CD4-positive, alpha-beta T cell treated with Interferon alpha-2 for 1 hour (primary cell): Measurements from ENCODE around the gene C19orf12.

Experiments used
- DNase-seq, 2 donors: peaks; one replicate each; pipeline ENCODE4 v3.0.0-alpha.2; 2020 to 2022

C19orf12 gene

DNA sequence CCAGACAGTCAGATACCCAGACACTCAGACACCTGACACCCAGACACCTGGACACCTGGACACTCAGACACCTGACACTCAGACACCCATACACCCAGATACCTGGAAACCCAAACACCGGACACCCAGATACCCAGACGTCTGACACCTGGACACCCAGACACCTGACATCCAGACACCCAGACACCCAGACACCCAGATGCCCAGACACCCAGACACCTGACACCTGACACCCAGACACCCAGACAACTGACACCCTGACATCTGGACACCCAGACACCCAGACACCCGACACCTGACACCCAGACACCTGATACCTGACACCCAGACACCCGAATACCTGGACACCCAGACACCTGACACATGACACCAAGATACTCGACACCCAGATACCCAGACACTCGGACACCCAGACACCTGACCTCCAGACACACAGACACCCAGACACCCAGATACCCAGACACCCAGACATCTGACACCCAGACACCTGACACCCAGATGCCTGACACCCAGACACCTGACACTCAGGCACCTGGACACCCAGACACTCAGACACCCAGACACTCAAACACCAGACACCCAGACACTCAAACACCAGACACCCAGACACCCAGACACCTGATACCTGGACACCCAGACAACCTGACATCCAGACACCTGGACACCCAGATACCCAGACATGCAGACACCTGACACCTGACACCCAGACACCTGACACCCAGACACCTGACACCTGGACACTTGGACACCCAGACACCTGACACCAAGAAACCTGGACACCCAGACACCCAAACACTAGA, 19.1 kb downstream of the C19orf12 start:
- DNase-seq = no peak

DNA sequence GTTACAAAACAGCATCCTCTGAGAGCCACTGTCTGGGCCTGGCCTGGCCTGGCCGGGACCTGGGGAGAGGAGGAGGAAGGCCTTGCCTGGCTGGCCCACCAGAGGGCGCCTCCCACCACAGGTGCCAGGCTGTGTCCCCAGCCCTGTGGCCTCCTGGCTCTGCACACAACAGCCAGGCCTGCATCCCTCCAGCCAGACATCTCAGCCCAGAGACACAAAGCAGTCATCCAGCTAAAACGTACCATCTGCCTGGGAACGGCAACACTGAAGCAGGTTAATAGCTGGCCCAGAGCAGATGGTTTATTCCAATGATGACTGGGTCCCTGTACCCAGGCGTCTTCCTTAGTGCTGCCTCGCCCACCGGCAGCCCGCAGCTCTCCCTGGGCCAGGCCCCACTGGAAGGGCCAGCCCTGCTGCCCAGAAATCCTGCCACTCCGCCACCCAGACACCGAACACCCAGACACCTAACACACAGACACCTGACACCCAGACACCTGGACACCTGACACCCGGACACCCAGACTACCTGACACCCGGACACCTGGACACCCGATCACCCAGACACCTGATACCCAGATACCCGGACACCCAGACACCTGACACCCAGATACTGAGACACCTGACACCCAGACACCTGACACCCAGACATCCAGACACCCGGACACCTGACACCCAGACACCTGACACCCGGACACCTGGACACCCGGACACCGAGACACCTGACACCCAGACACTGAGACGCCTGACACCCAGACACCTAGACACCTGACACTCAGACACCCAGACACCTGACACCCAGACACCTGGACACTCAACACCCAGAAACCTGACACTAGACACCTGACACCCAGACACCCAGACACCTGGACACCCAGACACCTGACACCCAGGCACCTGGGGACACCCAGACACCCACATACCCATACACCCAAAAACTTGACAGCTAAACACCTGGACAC, 20.1 kb downstream of the C19orf12 start:
- peak; percentile 80 to 85 for DNase-seq

DNA sequence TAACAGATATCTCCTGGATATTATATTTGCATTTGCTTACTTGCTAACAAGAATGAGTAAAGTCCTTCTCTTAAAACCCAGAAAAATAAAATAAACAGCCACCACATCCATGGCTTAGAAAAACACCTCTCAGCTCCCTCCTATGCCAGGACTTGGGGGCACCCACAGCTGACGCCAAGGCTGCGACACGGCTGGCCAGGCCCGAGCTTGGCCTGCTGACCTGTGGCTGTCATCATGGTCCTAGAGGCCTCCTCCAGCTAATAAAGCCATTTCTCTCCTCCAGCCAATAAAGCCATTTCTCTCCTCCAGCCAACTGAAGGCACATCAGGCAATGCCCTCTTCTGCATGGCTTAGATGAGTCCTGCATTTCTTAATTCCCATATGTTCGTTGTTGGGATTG, 20.9 kb downstream of the C19orf12 start:
- DNase-seq = no peak

DNA sequence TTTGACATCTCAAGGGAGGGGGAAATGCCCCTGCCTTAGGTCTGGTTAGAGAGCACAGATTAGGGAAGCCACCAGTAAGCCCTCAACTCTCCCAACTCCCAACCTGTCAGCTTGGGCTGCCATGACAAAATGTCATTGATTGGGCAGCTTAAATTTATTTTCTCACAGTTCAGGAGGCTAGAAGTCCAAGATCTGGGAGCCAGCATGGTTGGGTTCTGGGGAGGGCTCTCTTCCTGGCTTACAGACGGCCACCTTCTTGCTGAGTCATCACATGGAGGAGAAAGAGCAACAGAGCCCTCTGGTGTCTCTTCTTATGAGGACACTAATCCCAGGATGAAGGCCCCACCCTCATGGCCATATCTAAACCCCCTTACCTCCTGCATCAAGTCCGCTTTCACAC, 24.2 kb downstream of the C19orf12 start:
- DNase-seq = peak; percentile 59 to 79

DNA sequence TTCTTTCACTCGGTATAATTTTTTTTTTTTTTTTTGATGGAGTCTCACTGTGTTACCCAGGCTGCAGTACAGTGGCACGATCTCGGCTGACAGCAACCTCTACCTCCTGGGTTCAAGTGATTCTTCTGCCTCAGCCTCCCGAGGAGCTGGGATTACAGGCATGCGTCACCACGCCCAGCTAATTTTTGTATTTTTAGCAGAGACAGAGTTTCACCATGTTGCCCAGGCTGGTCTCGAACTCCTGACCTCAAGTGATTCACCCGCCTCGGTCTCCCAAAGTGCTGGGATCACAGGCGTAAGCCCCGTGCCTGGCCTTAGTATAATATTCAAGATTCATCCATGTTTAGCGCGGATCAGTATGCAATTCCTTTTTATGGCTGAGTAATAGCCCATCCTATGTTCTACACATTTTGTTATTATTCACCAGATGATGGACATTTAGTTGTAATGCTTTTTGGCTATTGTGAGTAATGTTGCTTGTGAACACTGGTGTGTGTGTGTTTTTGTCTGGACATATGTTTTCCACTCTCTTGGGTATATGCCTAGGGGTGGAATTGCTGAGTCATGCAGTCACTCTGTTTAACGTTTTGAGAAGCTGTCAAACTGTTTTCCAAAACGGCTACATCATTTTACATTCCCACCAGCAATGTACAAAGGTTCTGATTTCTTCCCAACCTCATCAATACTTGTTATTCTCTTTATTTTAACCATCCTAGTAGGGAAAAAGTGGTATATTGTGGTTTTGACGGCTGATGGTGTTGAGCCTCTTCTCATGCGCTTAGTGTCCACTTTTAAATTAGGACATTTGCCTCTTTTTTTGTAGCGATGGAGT, 26.9 kb downstream of the C19orf12 start:
- DNase-seq = no peak

DNA sequence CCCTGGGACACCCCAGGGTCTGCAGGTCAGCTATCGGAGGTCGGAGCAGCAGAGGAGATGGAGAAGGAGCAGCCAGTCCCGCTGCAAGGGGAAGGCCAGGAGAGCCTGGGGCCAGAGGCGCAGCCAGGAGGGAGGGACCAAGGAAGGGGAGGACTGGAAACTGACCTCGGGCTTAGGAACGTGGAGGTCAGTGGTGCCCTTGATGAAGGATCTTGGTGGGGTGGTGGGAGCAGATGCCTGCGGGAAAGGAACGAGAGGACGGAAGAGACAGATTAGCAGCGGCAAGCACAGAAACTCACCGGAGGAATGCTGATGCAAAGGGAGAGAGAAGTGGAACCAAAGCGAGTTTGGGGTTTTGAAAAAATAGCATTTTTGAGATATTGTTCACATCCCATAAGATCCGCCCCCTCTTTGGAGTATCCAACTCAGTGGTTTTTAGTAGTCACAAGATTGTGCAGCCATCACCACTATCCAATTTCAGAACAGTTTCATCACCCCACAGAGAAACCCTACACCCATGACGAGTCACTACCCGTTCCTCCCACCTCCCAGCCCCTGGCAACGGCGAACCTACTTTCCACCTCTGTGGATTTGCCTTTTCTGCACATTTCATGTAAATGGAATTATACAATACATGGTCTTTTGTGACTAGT, 27.7 kb downstream of the C19orf12 start:
- DNase-seq = no peak

DNA sequence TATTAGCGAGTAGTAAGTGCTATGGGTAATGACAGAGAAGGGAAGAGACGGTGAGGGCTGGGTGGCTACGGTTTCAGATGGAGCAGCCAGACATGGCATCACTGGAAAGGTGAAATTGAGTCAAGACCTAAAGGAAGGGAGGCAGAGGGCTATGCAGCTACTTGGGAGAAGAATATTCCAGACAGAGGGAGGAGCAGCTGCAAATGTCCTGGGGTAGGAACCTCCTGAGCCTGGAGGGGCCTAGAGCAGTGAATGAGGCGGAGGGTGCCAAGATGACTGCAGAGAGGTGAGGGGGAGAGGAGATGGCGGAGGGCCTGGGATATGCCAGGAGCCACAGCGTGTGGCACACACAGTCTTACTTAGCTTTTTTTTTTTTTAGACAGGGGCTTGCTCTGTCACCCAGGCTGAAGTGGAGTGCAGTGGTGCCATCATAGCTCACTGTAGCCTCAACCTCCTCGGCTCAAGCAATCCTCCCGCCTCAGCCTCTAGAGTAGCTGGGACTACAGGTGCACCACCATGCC, 28.7 kb downstream of the C19orf12 start:
- DNase-seq = no peak

DNA sequence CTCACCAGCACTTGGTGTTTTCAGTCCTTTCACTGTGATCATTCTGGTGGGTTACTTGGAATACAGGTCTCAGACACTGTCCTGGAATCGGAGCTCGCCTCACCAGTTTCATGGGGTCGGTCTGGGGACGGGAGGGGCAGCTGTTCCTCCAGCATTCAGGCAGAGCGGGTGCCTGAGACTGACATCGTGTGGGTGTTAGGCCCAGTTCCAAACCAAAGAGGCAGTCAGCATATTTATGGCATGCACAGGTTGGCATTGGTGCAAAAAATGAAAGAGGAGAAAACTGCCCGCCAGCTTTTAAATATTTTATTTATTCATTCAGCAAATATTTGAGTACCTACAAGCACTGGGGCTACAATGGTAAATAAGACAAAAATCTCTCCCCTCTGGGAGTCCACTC, 29.7 kb downstream of the C19orf12 start:
- no peak for DNase-seq

DNA sequence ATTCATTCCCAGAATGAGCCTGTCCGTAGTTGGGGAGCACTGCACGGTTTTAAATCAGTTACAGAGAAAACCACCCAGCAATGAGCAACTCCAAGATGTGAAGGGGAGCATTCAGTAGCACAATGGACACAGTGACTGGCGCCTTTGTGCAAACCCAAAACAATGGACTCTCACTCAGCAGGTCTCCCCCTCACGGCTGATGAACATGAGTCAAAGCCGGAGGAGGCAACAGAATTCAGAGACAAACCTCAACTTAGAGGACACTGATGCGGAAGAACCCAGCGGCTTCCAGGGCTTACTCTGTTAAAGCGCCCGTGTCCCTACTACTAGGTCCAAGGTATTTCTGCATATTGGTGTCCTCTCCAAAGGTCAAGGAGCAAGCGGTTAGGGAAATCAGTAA, 32.1 kb downstream of the C19orf12 start:
- no peak for DNase-seq

DNA sequence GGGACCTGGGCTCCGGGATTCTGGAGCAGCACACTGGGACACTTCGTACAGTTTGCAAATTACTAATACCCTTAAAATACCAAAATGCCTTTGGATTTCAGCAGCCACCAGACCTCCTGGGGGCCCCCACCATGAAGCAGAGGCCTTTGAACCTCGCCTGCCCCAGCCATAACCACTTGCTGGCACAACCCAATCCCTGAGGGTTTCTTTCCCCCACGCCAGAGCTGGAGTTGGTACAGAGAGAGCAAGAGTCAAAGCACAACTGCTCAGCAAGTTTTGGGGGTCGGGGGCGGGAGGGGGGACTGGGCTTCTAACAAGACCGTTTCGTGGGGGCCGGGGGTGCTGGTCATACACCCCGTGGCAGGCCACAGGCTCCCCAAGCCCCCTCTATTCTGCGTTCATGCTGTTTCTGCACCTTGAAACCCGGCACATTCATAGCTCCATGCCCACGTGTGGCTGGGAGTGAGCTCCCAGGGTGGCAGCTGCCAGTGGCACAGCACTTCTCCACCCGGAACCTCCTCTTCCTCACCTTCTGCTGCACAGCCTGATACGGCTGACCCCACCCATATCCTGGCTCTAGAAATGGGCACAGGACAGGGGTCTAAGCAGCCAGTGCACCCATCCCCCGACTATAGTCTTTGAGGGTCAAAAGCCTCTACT, 32.7 kb downstream of the C19orf12 start:
- no peak for DNase-seq

DNA sequence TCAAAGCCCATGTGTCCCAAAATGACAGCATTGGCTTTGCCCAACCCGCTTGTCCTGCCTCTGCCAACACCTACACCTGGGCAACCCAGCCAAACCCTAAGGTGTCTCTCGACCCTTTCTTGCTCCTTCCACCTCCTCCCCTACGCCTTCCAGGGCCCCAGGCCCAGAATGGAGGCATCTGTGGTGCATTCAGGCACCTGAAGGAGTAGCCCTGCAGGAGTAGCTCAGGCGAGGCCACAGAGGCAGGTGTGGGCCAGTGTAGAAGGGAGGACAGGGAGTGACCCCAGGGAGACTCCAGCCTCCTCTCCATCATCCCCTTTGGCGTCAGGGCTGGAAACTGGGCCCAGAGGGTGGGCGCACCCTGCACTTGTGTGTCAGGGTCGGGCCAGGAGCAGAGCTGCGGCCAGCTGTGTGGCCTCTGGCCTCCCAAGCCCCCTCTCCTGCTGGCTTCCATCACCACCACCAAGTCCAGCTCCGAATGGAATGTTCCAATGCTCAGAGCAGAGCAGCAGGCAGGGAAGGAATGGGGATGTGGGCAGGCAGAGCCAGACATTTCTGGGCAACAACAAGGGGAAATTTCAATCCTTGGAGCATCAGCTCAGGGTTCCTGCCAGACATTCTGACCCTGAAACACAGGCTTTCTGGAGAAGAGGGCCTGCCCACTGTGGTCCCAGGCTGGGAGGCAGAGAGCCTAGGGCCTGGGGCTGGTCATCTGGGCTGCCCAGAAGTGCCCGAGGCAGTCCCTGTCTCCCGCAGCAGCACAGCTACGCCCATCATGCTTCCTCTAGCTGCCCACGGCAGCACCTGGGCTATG, 33.4 kb downstream of the C19orf12 start:
- no peak for DNase-seq

DNA sequence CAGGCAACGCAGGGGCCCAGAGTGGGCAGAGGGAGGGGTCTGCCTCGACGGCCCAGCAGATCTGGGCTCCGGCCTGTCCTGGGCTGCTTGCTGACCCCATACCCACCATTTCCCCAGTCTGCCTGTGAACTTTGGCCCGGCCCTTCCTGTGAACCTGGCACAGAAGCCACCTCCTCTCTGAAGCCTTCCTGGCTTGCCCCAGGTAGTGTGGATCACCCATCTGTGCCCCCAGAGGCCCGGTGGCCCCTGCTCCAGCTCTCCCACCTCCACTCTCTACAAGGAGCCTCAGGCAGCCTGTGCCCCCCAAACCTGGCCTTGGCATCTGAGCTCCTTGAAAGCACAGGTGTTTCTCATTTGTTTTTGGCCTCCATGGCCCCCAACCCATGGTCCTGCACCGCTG, 34.1 kb downstream of the C19orf12 start:
- no peak for DNase-seq

DNA sequence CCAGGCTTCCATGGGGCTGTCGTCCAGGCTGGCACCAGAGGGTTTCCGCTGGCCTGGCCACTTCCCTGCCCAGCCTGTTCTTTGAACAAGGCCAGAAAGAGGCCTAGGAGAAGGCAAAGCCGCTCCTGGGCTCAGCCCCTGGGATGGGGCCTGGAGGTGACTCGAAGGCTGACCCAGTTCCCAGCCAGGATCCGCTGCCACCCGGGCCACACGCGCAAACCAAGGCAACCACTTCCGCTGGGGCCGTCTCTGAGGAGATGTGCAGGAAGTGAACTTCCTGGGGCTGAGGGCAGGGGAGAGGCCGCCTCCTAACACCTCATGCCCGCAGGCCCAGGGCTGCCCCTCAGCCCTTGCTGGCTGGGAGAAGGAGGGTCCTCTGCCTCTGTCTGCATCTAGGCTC, 34.6 kb downstream of the C19orf12 start:
- DNase-seq = peak; percentile 76 to 82

DNA sequence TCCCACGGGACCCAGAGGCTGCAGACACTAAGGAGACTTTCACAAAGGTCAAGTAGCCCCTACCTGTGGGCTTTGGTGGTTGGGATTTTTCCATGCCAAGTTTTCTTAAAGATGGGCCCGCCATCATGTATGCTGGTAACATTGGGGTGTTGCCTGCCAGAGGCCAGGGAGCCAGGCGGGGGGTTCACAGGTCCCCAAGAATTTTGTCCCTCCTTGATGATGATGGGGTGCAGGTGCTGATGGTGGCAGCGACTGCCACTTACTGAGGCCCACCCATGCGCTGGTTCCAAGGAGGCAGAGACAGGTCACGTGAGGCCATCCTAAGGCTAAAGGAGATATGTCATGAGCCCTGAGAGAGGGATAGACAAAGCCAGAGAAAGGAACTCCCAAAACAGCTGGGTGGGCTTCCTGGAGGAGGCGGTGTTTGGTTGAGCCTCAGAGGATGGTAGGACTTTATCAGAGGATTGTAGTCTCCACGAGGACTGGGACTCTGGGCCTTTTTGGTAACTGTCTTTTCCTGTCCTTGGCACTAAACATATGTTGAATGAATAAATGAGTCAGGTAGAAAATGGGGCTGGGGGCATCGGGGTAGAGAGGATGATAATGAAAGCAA, 35.4 kb downstream of the C19orf12 start:
- DNase-seq = no peak

DNA sequence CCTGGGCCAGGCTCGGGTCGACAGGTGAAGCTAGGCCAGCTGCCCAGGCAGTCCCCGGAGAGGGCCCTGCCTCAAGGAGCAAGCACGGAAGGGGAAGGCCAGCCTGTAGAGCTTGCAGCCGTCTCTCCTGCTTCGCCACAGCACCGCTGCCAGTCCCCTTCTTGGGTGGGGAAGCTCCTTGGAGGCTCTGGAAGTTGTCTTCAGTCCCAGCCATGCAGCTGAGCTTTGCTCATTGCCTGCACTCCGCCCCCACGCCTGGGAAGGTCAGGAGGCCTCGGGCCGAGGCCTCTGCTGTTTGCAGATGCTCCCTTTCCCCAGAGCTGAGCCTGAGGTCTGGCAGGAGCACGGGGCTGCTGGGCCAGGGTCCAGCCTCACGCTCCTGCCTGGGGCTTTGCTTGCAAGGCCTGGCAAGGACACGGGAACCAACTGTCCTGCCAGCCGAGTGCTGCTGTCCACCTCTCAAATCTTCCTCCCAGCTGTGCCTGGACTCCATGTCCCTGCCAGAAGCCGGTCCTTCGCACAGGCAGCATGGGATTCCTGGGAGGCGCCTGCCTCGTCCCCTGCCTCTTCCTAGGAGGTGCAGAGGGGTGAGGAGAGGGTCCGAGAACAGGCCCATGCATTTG, 36.5 kb downstream of the C19orf12 start:
- DNase-seq = no peak

DNA sequence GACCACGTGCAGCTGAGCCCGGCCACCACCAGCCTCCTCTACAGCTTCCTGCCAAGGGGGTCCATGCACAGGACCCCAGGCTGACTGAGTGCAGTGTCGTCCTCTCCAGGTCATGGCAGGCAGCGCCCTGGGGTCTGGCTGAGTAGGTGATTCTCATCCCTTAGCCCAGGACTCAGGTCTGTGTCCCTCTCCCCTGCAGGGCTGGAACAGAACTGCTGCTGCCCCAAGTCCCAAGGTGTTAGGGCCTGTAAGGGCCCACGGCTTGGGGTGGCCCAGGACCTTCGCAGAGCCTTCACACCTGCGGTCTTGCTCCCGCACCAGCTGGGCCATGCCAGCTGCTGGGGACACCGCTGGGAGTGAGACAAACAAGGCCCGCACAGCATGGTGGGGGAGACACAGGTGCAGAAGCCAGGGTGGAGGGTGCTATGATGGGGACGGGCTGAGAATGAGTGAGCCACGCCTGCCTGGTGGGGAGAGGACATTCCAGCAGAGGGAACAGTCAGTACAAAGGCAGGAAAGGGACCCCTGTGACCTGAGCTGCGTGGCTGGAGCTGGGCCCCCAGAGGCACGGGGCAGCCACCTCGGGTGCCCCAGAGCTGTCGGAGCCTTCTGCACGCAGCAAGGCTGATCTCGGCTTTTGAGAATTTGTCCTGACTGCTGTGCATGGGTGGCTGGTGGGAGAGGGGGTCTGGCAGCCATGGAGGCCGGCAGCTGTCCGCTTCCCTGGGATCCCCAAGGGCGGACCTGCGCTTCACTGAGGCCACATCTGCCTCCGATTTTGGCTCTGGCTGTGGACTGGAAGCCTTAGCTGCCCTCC, 37.9 kb downstream of the C19orf12 start:
- no peak for DNase-seq

DNA sequence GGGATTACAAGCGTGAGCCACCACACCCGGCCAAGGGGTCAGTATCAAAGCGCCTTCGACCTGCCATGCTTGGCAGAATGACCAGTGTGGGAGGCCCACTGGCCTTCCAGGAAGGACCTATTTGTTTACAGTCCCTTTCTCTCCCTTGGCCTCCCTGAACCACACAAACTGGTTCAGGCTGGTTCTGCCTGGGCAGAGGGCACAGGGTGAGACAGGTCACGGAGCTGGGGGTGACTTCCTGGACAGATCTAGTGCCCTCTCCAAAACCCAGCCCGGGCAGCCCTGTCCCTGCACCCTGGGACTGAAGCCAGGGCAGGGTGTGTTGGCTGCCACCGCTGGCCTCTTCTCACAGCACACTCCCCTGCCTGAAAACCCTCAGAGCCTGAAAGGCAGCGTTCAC, 38.5 kb downstream of the C19orf12 start:
- DNase-seq = no peak

DNA sequence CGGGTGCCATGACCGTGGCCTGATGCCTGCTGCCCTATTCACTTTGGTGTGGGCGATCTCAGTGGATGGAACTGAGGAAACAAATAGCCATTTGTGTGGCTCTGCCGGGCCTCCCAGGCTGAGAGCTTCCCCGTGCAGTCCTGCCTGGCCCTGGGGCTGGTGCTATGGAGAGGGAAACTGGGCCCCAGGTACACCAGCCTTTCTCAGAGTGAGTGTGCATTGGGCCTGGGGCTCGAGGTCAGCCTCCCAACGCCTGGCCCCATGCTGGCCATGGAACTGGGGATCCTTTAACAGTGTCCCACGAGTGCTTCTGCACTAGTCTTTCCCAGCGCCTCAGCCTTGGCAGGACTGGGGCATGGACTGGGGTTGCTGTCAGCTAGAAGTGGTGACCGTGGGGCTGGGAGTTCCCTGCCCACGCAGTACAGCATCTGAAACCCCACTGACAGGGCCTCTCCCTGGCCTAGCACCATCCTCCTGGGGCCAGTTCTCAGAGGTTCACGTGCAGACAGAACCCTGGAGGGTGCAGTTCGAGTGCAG, 39.3 kb downstream of the C19orf12 start:
- DNase-seq = no peak
